CD4-positive, alpha-beta memory T cell (primary cell): Measurements from ENCODE around the gene TPCN1. TPM values are rescaled to one million over a fixed set of nuclear protein-coding genes. Genes with fewer than 3 reads are reported as not detected.

Source experiments
- CTCF ChIA-PET: fragments of 350-600 bp; sonication (Branson Sonifier 250); formaldehyde crosslinking; loops from one replicate; lab custom pipeline; 2021; ENCODE audit warnings: inconsistent platforms; ENCODE audit not compliant: partially characterized antibody; lab: Charles Lee
- POLR2A ChIA-PET: fragments of 350-600 bp; sonication (Branson Sonifier 250); formaldehyde crosslinking; loops from one replicate; lab custom pipeline; 2021; ENCODE audit not compliant: partially characterized antibody; lab: Charles Lee
- DNase-seq, 5 donors: peaks; one replicate each; pipeline versions ENCODE4 v3.0.0 to v3.0.0-alpha.2; 2020 to 2022; ENCODE audit warnings: mixed read lengths in 1 of 5
- H3K27ac ChIP-seq: one replicate; pipeline ENCODE4 v1.7.0; 2013; ENCODE audit warnings: low read depth, low read length
- H3K27me3 ChIP-seq: 2 replicates; pipeline ENCODE4 v1.7.0; 2013; ENCODE audit warnings: mild to moderate bottlenecking, low read length, moderate library complexity; ENCODE audit not compliant: insufficient read depth
- H3K36me3 ChIP-seq: 2 replicates; pipeline ENCODE4 v1.7.0; 2013; ENCODE audit warnings: mild to moderate bottlenecking, low read length, moderate library complexity; ENCODE audit not compliant: insufficient read depth
- H3K4me1 ChIP-seq: 2 replicates; pipeline ENCODE4 v1.7.0; 2013; ENCODE audit warnings: mild to moderate bottlenecking, low read length, moderate library complexity; ENCODE audit not compliant: insufficient read depth
- H3K4me3 ChIP-seq, 2 donors: one replicate each; pipeline ENCODE4 v1.7.0; 2013; ENCODE audit warnings: low read length in 2 of 2, mild to moderate bottlenecking in 1 of 2
- H3K9me3 ChIP-seq, 2 donors: one replicate each; pipeline ENCODE4 v1.7.0; 2013; ENCODE audit warnings: low read length in 2 of 2, control low read depth in 1 of 2; ENCODE audit not compliant: control insufficient read depth in 1 of 2
- H3K27ac Mint-ChIP-seq, 7 donors: one replicate each; pipeline ENCODE4 v1.8.0; 2020 to 2021; ENCODE audit warnings: mixed read lengths in 7 of 7, mild to moderate bottlenecking in 6 of 7, inconsistent platforms in 3 of 7, moderate library complexity in 3 of 7
- H3K27me3 Mint-ChIP-seq, 2 donors: one replicate each; pipeline ENCODE4 v1.8.0; 2020 to 2021; ENCODE audit warnings: mixed read lengths in 2 of 2
- H3K36me3 Mint-ChIP-seq, 2 donors: one replicate each; pipeline ENCODE4 v1.8.0; 2020 to 2021; ENCODE audit warnings: mixed read lengths in 2 of 2, inconsistent platforms in 1 of 2, mild to moderate bottlenecking in 1 of 2
- H3K4me1 Mint-ChIP-seq, 4 donors: one replicate each; pipeline ENCODE4 v1.8.0; 2020 to 2021; ENCODE audit warnings: mixed read lengths in 4 of 4, mild to moderate bottlenecking in 1 of 4
- H3K4me3 Mint-ChIP-seq, 8 donors: one replicate each; pipeline ENCODE4 v1.8.0; 2020 to 2021; ENCODE audit warnings: mixed read lengths in 8 of 8, mild to moderate bottlenecking in 7 of 8, moderate library complexity in 6 of 8, inconsistent platforms in 3 of 8
- H3K9me3 Mint-ChIP-seq, 8 donors: one replicate each; pipeline ENCODE4 v1.8.0; 2020 to 2021; ENCODE audit warnings: mixed read lengths in 8 of 8, mild to moderate bottlenecking in 5 of 8, inconsistent platforms in 3 of 8, moderate library complexity in 1 of 8
- intact Hi-C: fragments of 100-400 bp; cut with micrococcal nuclease; formaldehyde crosslinking; loops from one replicate; pipeline ENCODE4 v1.15.1; 2023
- polyA plus RNA-seq, 2 donors: library from polyadenylated mRNA; unstranded; fragments of 300-500 nt; fragmentation: Illumina TruSeq; gene quantifications; one replicate each; pipeline ENCODE4 v1.2.3, GENCODE V29; 2021
- total RNA-seq, 2 experiments: library from RNA; stranded (reverse); gene quantifications; one replicate each; pipeline ENCODE4 v1.2.3, GENCODE V29; 2021

Gene TPCN1
- total and polyA plus RNA-seq, 4 experiments from 2014 or later = 8.5 to 94.2 (median 49.9) TPM

DNA sequence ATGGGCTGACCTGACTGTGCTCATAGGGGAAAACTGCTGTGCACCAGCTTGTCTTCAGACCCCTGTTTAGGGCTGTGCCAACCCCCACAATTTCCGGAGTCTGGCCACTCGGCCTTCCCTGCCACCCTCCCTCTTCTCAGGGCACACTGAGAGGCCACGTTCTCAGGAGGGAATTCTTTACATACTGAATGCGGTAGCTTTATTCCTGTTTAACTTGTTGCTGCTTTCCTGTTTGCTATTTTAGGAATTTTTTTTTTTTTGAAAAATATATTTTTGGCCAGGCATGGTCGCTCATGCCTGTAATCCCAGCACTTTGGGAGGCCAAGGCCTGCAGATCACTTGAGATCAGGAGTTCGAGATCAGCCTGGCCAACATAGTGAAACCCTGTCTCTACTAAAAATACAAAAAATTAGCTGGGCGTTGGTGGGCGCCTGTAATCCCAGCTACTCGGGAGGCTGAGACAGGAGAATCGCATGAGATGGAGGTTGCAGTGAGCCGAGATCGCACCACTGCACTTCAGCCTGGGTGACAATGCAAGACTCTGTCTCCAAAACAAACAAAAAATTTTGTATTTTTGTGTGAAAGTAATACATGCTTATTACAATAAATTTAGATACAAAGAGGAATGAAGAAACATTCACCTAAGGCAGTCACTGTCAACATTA is 39.5 kb downstream of the TPCN1 start:
- H3K27me3 ChIP-seq = no peaks in the 10 kb centered on the region
- peaks cover 21% of the 10 kb centered on the region for H3K4me1 ChIP-seq
- no peak overlapping the region for H3K4me3 ChIP-seq
- POLR2A ChIA-PET = interaction anchor here (0.9 kb wide), 1 partner anchor 39 kb away, joined by 3 read pairs; the partner anchor contains the start of gene TPCN1
- no peak for DNase-seq
- peaks cover 19 to 42% (median 33%) of the 10 kb centered on the region in 4 donors for H3K4me1 Mint-ChIP-seq
- intact Hi-C loops = loop anchor here (5.0 kb wide), 1 partner anchor 53 kb away; no protein-coding TSS in a partner anchor
- peaks cover 4 to 15% of the 10 kb centered on the region in 2 donors for H3K36me3 Mint-ChIP-seq
- no peaks in the 10 kb centered on the region for H3K27me3 Mint-ChIP-seq
- H3K9me3 Mint-ChIP-seq = no peaks in the 10 kb centered on the region
- CTCF ChIA-PET = interaction anchor here (0.6 to 1.5 kb wide), 3 partner anchors 28 to 90 kb away, joined by 3 to 4 read pairs (median 3); no protein-coding TSS in a partner anchor
- no peak overlapping the region for H3K27ac ChIP-seq
- H3K27ac Mint-ChIP-seq = peak overlapping the region in 5 of 7 donors; percentile 38 to 84 (median 77)
- H3K9me3 ChIP-seq = no peaks in the 10 kb centered on the region
- no peak overlapping the region for H3K4me3 Mint-ChIP-seq
- H3K36me3 ChIP-seq = no peaks in the 10 kb centered on the region

DNA sequence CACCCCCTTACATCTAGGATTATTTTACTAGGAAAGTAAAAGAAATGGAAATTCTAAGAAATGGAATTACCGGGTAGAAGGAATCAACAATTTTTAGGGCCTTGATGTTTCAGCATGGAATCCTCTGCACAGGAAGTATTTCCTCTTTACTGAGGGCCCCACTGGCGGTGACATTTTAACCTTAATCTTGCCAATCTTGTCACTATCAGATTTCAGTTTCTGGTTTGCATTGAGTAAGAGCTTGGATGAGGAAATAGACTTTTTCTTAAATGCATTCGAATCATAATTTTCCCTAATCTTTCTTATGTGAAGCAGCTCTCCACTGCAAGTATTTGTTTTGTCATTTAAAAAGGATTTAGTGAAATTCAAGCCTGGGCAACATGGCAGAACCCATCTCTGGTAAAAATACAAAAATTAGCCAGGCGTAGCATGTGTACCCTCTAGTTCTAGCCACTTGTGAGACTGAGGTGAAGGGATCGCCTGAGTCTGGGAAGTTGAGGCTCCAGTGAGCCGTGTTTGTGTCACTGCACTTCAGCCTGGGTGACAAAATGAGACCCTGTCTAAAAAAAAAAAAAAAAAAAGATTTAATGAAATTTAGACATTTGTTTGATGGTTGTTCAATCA is 40.7 kb downstream of the TPCN1 start:
- H3K4me1 ChIP-seq = peaks cover 21% of the 10 kb centered on the region
- Mint-ChIP-seq H3K27ac (peak overlapping the region; percentile 35 to 87 (median 76)), H3K9me3 (no peaks in the 10 kb centered on the region), H3K4me1 (peaks cover 19 to 42% (median 34%) of the 10 kb centered on the region in 4 donors), H3K27me3 (no peaks in the 10 kb centered on the region), H3K36me3 (peaks cover 13 to 24% of the 10 kb centered on the region in 2 donors), H3K4me3 (peak overlapping the region; percentile 42 to 69 (median 52))
- no peak overlapping the region for H3K4me3 ChIP-seq
- DNase-seq = peak in 4 of 5 donors; percentile 10 to 38 (median 28)
- POLR2A ChIA-PET = interaction anchor here (1.1 to 1.3 kb wide), 2 partner anchors 39 to 54 kb away, joined by 4 to 7 read pairs; no protein-coding TSS in a partner anchor
- intact Hi-C loops = loop anchor here (5.0 kb wide), 1 partner anchor 55 kb away; no protein-coding TSS in a partner anchor
- CTCF ChIA-PET = interaction anchor here (0.6 to 1.5 kb wide), 4 partner anchors 29 to 89 kb away, joined by 3 to 4 read pairs (median 3); no protein-coding TSS in a partner anchor
- H3K9me3 ChIP-seq = no peaks in the 10 kb centered on the region
- H3K27me3 ChIP-seq = no peaks in the 10 kb centered on the region
- no peaks in the 10 kb centered on the region for H3K36me3 ChIP-seq
- H3K27ac ChIP-seq = no peak overlapping the region

DNA sequence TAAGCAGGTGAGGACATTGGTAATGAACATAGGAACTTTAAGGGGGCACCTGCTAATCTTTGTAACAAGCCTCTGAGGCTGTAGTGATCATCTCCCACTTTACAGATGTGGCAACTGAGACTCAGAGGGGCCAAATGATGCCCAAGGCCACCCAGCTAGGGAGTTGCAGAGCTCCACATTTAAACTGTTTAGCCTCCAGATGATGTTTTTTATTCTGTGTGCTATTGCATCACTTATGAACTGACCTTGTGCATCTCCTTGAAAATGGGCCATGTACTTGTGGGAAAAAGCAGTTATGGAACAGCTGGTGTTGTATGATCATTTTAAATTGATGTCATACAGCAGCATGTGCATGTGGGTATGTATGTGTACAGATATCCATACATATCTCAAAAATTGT is 41.4 kb downstream of the TPCN1 start:
- no peaks in the 10 kb centered on the region for H3K27me3 Mint-ChIP-seq
- Histone ChIP-seq H3K9me3 (no peaks in the 10 kb centered on the region), H3K4me1 (peaks cover 21% of the 10 kb centered on the region), H3K27ac (no peak overlapping the region), H3K27me3 (no peaks in the 10 kb centered on the region), H3K36me3 (peaks cover 4% of the 10 kb centered on the region), H3K4me3 (no peak overlapping the region)
- no peak for DNase-seq
- no peaks in the 10 kb centered on the region for H3K9me3 Mint-ChIP-seq
- CTCF ChIA-PET = interaction anchor here (0.6 to 1.1 kb wide), 2 partner anchors 30 to 48 kb away, joined by 3 read pairs; no protein-coding TSS in a partner anchor
- POLR2A ChIA-PET = no interaction called here
- peak overlapping the region in 3 of 8 donors; percentile 51 to 64 (median 56) for H3K4me3 Mint-ChIP-seq
- peak overlapping the region in 6 of 7 donors; percentile 32 to 82 (median 67) for H3K27ac Mint-ChIP-seq
- peaks cover 19 to 42% (median 34%) of the 10 kb centered on the region in 4 donors for H3K4me1 Mint-ChIP-seq
- H3K36me3 Mint-ChIP-seq = peaks cover 19 to 24% of the 10 kb centered on the region in 2 donors
- intact Hi-C loops = loop anchor here (5.0 kb wide), 1 partner anchor 55 kb away; no protein-coding TSS in a partner anchor

DNA sequence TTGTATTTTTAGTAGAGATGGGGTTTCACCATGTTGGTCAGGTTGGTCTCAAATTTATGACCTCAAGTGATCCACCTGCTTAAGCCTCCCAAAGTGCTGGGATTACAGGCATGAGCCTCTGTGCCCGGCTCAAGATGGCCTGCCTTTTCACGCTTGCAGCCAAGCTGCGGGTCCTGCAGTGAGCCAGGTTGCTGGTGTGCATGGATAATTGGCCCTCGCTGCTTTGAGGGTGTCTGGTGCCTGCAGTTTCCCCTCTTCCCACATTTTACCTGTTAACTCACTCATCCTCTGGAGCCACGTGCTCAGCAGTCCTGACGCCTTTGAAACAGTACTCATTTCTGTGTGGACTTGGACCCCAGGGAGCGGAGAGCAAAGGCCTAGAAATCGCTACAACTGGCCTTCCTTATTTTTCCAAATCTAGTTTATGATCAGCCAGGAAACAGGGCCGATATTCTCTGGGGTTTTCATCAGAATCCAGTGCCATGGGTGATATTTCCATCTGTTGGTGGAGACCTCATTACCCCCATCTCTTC is 42.2 kb downstream of the TPCN1 start:
- Histone ChIP-seq H3K4me1 (peaks cover 21% of the 10 kb centered on the region), H3K4me3 (no peak overlapping the region), H3K36me3 (peaks cover 12% of the 10 kb centered on the region), H3K27ac (no peak overlapping the region), H3K27me3 (no peaks in the 10 kb centered on the region), H3K9me3 (no peaks in the 10 kb centered on the region)
- Mint-ChIP-seq H3K27ac (peak overlapping the region in 6 of 7 donors; percentile 12 to 78 (median 48)), H3K36me3 (peaks cover 19 to 29% of the 10 kb centered on the region in 2 donors), H3K4me3 (peak overlapping the region in 1 of 8 donors; percentile 44), H3K4me1 (peaks cover 18 to 42% (median 33%) of the 10 kb centered on the region in 4 donors), H3K27me3 (no peaks in the 10 kb centered on the region), H3K9me3 (no peaks in the 10 kb centered on the region)
- POLR2A ChIA-PET = no interaction called here
- CTCF ChIA-PET = interaction anchor here (1.1 kb wide), 1 partner anchor 31 kb away, joined by 3 read pairs; no protein-coding TSS in a partner anchor
- intact Hi-C loops = loop anchor here (5.0 kb wide), 1 partner anchor 56 kb away; no protein-coding TSS in a partner anchor
- DNase-seq = no peak

DNA sequence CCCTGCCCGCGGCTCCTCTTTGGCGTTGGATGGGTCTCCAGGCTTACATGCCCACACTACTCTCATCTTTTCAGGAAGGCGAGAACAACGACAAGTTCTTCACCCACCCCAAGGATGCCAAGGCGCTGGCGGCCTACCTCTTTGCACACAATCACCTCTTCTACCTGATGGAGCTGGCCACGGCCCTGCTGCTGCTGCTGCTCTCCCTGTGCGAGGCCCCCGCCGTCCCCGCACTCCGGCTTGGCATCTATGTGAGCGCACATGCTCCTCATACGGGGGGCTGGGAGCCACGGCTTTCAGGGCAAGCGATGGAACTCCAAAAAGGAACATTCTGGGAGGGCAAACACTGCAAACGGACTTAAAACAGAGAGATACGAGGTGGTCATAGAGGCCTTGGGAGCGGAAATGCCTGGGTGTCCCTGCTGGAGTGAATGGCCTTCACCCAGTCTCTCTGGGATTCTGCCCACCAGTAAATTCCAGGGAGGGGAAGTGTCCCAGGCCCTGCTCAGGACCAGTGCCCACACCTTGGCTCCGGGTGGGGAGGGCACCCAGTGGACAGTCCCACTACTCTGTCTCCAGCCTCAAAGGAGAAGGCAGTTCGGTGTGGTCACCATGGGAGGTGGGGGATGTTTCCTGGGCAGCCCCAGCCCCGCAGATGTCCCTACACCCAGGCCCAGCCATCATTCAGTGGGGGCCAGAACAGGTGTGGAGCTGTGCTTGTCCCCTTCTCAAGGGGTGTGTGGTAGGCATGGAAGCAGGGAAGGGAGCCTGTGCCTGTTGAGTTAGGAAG is 45.0 kb downstream of the TPCN1 start:
- Mint-ChIP-seq H3K9me3 (no peaks in the 10 kb centered on the region), H3K4me3 (no peak overlapping the region), H3K27me3 (no peaks in the 10 kb centered on the region), H3K4me1 (peaks cover 14 to 32% (median 20%) of the 10 kb centered on the region in 4 donors), H3K27ac (no peak overlapping the region), H3K36me3 (peaks cover 32 to 33% of the 10 kb centered on the region in 2 donors)
- intact Hi-C loops = no loop called here
- no peak for DNase-seq
- no peak overlapping the region for H3K4me3 ChIP-seq
- ChIA-PET POLR2A (no interaction called here), CTCF (no interaction called here)
- H3K27ac ChIP-seq = no peak overlapping the region
- peaks cover 16% of the 10 kb centered on the region for H3K4me1 ChIP-seq
- H3K9me3 ChIP-seq = no peaks in the 10 kb centered on the region
- peaks cover 15% of the 10 kb centered on the region for H3K36me3 ChIP-seq
- H3K27me3 ChIP-seq = no peaks in the 10 kb centered on the region

DNA sequence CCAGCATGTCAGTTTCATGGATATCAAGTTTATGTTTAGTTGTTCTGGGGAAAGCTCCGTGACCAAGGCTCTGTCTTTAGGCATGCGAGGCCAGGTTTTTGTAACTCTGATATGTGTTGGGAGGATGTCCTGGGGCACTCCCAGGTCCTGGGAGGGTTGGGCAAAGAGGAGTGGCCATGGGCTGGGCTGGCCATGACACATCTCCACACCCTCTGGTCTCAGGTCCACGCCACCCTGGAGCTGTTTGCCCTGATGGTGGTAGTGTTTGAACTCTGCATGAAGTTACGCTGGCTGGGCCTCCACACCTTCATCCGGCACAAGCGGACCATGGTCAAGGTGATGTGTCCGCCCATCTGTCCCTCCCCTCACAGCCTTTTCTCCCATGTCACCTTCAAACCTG is 46.4 kb downstream of the TPCN1 start:
- ChIA-PET CTCF (no interaction called here), POLR2A (no interaction called here)
- no peaks in the 10 kb centered on the region for H3K27me3 Mint-ChIP-seq
- H3K36me3 Mint-ChIP-seq = peaks cover 40% of the 10 kb centered on the region in 2 donors
- Histone ChIP-seq H3K36me3 (peaks cover 18% of the 10 kb centered on the region), H3K9me3 (no peaks in the 10 kb centered on the region), H3K27me3 (no peaks in the 10 kb centered on the region), H3K27ac (no peak overlapping the region), H3K4me3 (no peak overlapping the region), H3K4me1 (peaks cover 3% of the 10 kb centered on the region)
- H3K4me1 Mint-ChIP-seq = peaks cover 6 to 20% (median 10%) of the 10 kb centered on the region in 4 donors
- H3K4me3 Mint-ChIP-seq = no peak overlapping the region
- no peaks in the 10 kb centered on the region for H3K9me3 Mint-ChIP-seq
- no peak overlapping the region for H3K27ac Mint-ChIP-seq
- no peak for DNase-seq
- intact Hi-C loops = no loop called here
